Astrocyte (in vitro differentiated cells and primary cell): Measurements from ENCODE around the gene GLYR1. TPM values are rescaled to one million over a fixed set of nuclear protein-coding genes. Genes with fewer than 3 reads are reported as not detected.

Experiments
- DNase-seq: peaks from one replicate; pipeline ENCODE4 v3.0.0-alpha.2; 2010; ENCODE audit warnings: low read depth
- FAIRE-seq: peaks from 2 replicates; lab custom pipeline; 2011; peaks lifted over from hg19 to GRCh38; lab: Jason Lieb, UNC
- H2AFZ ChIP-seq: 2 replicates; pipeline ENCODE4 v1.6.0; 2012; ENCODE audit warnings: low read depth, low read length, inconsistent platforms
- H3K27ac ChIP-seq: 2 replicates; pipeline ENCODE4 v1.5.1; 2011; ENCODE audit warnings: low read depth, low read length, inconsistent platforms
- H3K27me3 ChIP-seq: 2 replicates; pipeline ENCODE4 v1.6.0; 2011; ENCODE audit warnings: low read length, inconsistent platforms; ENCODE audit not compliant: insufficient read depth
- H3K36me3 ChIP-seq: 2 replicates; pipeline ENCODE4 v1.5.1; 2011; ENCODE audit warnings: low read length, inconsistent platforms; ENCODE audit not compliant: insufficient read depth
- H3K4me1 ChIP-seq: 2 replicates; pipeline ENCODE4 v1.5.1; 2011; ENCODE audit warnings: low read length, inconsistent platforms; ENCODE audit not compliant: insufficient read depth
- H3K4me2 ChIP-seq: 2 replicates; pipeline ENCODE4 v1.6.0; 2012; ENCODE audit warnings: low read length, inconsistent platforms
- H3K4me3 ChIP-seq: 2 replicates; pipeline ENCODE4 v1.5.1; 2011; ENCODE audit warnings: low read depth, mild to moderate bottlenecking, low read length, inconsistent platforms; ENCODE audit not compliant: insufficient read depth
- H3K79me2 ChIP-seq: 2 replicates; pipeline ENCODE4 v1.6.0; 2012; ENCODE audit warnings: mild to moderate bottlenecking, low read length, inconsistent platforms; ENCODE audit not compliant: insufficient read depth
- H3K9ac ChIP-seq: 2 replicates; pipeline ENCODE4 v1.6.0; 2012; ENCODE audit warnings: mild to moderate bottlenecking, low read length, inconsistent platforms
- H3K9me3 ChIP-seq: 2 replicates; pipeline ENCODE4 v1.5.1; 2012; ENCODE audit warnings: low read depth, mild to moderate bottlenecking, low read length, inconsistent platforms; ENCODE audit not compliant: insufficient read depth
- H4K20me1 ChIP-seq: 2 replicates; pipeline ENCODE4 v1.6.0; 2012; ENCODE audit warnings: low read length, inconsistent platforms; ENCODE audit not compliant: insufficient read depth
- H3K27ac Mint-ChIP-seq: one replicate; pipeline ENCODE4 v1.8.0; 2021; ENCODE audit warnings: mild to moderate bottlenecking, mixed read lengths; ENCODE audit not compliant: unreplicated experiment
- H3K27me3 Mint-ChIP-seq: one replicate; pipeline ENCODE4 v1.8.0; 2021; ENCODE audit warnings: low read depth, mixed read lengths; ENCODE audit not compliant: unreplicated experiment
- H3K36me3 Mint-ChIP-seq: one replicate; pipeline ENCODE4 v1.8.0; 2021; ENCODE audit warnings: low read depth, mixed read lengths; ENCODE audit not compliant: unreplicated experiment
- H3K4me1 Mint-ChIP-seq: one replicate; pipeline ENCODE4 v1.8.0; 2021; ENCODE audit warnings: low read depth, mixed read lengths; ENCODE audit not compliant: unreplicated experiment
- H3K4me3 Mint-ChIP-seq: one replicate; pipeline ENCODE4 v1.8.0; 2021; ENCODE audit warnings: mild to moderate bottlenecking, moderate library complexity, mixed read lengths; ENCODE audit not compliant: unreplicated experiment
- H3K9me3 Mint-ChIP-seq: one replicate; pipeline ENCODE4 v1.8.0; 2021; ENCODE audit warnings: mild to moderate bottlenecking, mixed read lengths; ENCODE audit not compliant: unreplicated experiment
- CTCF ChIP-seq: IDR thresholded peaks from 2 replicates; pipeline ENCODE4 v1.5.1; 2011; ENCODE audit warnings: low read depth, mild to moderate bottlenecking, inconsistent platforms, low read length, moderate library complexity; ENCODE audit not compliant: insufficient read depth
- EZH2 ChIP-seq: IDR thresholded peaks from 2 replicates; pipeline ENCODE4 v1.6.1; 2012; ENCODE audit warnings: mild to moderate bottlenecking, low read length, inconsistent platforms; ENCODE audit not compliant: insufficient read depth
- total RNA-seq: library from RNA; stranded (reverse); gene quantifications from 2 replicates; pipeline ENCODE4 v1.2.1, GENCODE V29; 2021

GLYR1 gene
- total RNA-seq, 1 donor from 2014 or later, result 77.8 TPM

DNA sequence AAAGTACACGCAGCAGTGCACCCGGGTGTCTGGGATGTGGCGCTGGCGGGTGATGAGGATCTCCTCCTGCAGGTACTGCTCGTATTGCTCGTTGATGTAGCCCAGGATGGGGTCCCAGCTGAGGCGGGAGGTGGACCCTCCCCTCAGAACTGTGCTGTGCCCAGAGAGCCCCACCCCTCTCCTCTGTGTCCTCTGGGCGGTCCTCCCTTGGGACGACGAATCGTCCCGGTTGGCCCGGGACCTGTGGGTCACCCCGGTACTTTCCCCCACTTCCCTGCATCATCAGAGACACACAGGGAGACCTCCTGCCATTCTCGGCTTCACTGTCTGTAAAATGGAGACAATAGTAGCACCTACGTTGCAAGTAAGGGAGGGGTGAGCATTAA is 63.1 kb downstream of the GLYR1 start:
- no peak overlapping the region for H3K4me3 Mint-ChIP-seq
- Histone ChIP-seq H3K79me2 (no peaks in the 10 kb centered on the region), H3K27me3 (no peaks in the 10 kb centered on the region), H3K36me3 (no peaks in the 10 kb centered on the region), H3K4me1 (no peaks in the 10 kb centered on the region), H2AFZ (no peak overlapping the region), H3K27ac (no peak overlapping the region), H3K9me3 (no peaks in the 10 kb centered on the region), H3K4me2 (no peak overlapping the region), H3K4me3 (no peak overlapping the region), H3K9ac (no peak overlapping the region), H4K20me1 (no peaks in the 10 kb centered on the region)
- H3K36me3 Mint-ChIP-seq, result peaks cover 11% of the 10 kb centered on the region
- FAIRE-seq (no peak), DNase-seq (no peak)
- peaks cover 3% of the 10 kb centered on the region for H3K4me1 Mint-ChIP-seq
- H3K9me3 Mint-ChIP-seq, result peaks cover 3% of the 10 kb centered on the region
- TF ChIP-seq EZH2 (no peak), CTCF (no peak)
- no peak overlapping the region for H3K27ac Mint-ChIP-seq
- peaks cover 9% of the 10 kb centered on the region for H3K27me3 Mint-ChIP-seq

DNA sequence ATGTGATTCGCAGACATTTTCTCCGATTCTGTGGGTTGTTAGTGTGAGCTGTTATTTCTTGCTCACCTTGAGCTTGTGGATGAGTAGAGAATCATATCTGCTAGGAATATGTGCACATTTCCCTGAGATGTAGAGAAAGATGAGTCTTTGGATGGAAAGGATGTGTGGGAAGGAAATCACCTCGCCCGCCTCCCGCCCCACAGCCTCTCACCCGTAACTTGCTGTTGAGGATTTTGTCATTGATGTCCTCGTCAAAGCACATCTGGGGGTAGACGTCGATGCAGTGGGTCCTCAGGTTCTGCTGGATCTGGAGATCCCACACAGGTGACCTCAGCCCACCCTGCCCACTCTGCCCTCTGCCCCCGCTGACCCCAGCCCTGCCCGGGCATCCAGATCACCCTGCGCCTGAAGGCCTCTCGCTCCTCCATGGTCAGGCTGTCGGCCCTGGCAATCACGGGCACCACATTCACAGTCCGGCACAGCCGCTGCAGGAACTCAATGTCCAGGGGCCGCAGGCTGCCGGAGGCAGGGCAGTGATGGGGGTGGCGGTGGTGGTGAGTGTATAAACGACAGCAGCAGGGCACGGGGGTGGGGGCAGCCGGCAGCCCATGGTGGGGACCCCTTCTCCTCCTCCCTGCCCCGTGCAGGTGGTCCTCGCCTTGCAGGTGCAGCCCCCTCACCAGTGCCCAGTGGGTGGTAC is 63.7 kb downstream of the GLYR1 start:
- TF ChIP-seq EZH2, result no peak
- TF ChIP-seq CTCF, result no peak
- peaks cover 3% of the 10 kb centered on the region for H3K9me3 Mint-ChIP-seq
- Histone ChIP-seq H2AFZ (no peak overlapping the region), H3K9ac (no peak overlapping the region), H3K4me1 (no peaks in the 10 kb centered on the region), H3K27me3 (no peaks in the 10 kb centered on the region), H3K27ac (no peak overlapping the region), H3K79me2 (no peaks in the 10 kb centered on the region), H3K36me3 (no peaks in the 10 kb centered on the region), H3K4me2 (no peak overlapping the region), H4K20me1 (no peaks in the 10 kb centered on the region), H3K4me3 (no peak overlapping the region), H3K9me3 (no peaks in the 10 kb centered on the region)
- FAIRE-seq (no peak), DNase-seq (no peak)
- no peak overlapping the region for H3K4me3 Mint-ChIP-seq
- peaks cover 9% of the 10 kb centered on the region for H3K27me3 Mint-ChIP-seq
- peaks cover 11% of the 10 kb centered on the region for H3K36me3 Mint-ChIP-seq
- H3K27ac Mint-ChIP-seq, result no peak overlapping the region
- H3K4me1 Mint-ChIP-seq, result peaks cover 3% of the 10 kb centered on the region

- Histone ChIP-seq H3K36me3 (no peaks in the 10 kb centered on the region), H3K4me3 (no peak overlapping the region), H3K9ac (no peak overlapping the region), H3K9me3 (no peaks in the 10 kb centered on the region), H3K27me3 (no peaks in the 10 kb centered on the region), H2AFZ (no peak overlapping the region), H3K4me1 (no peaks in the 10 kb centered on the region), H4K20me1 (no peaks in the 10 kb centered on the region), H3K27ac (no peak overlapping the region), H3K4me2 (no peak overlapping the region), H3K79me2 (no peaks in the 10 kb centered on the region)
- Mint-ChIP-seq H3K4me1 (peaks cover 3% of the 10 kb centered on the region), H3K27ac (no peak overlapping the region), H3K9me3 (peaks cover 3% of the 10 kb centered on the region), H3K4me3 (no peak overlapping the region), H3K27me3 (peaks cover 4% of the 10 kb centered on the region), H3K36me3 (peaks cover 8% of the 10 kb centered on the region)
- TF ChIP-seq CTCF, result no peak
- no peak for TF ChIP-seq EZH2
- no peak for FAIRE-seq
- DNase-seq, result no peak
Observed at GRCh38 chr16:4780235-4780634, 66.9 kb downstream of the GLYR1 start.
